NB4 (cell line): ENCODE measurements around the gene JAKMIP3.

Experiments used
- CTCF ChIP-seq: IDR thresholded peaks from one replicate; pipeline ENCODE4 v1.5.1; 2012; ENCODE audit warnings: low read depth, low read length
- POLR2A ChIP-seq: IDR thresholded peaks from 2 replicates; pipeline ENCODE4 v1.6.1; 2011; ENCODE audit warnings: mild to moderate bottlenecking; ENCODE audit not compliant: insufficient read length; ENCODE audit errors: extremely low read depth

- TF ChIP-seq CTCF (no peak), POLR2A (no peak)
These were observed 11.3 kb downstream of the JAKMIP3 start for GRCh38 chr10:132077091-132077490.
